ENCODE data around the gene BNC2.

The BNC2 gene

GRCh38 chr9:16715404-16715803, 155.1 kb downstream of the BNC2 start:
- no peak for DNase-seq (ENCODE audit: low spot score)

- no peak for DNase-seq (ENCODE audit: low spot score)
Measured at GRCh38 chr9:16712787-16713186, 157.7 kb downstream of the BNC2 start.

GRCh38 chr9:16710888-16711287, 159.6 kb downstream of the BNC2 start:
- no peak for DNase-seq (ENCODE audit: low spot score)

GRCh38 chr9:16709924-16710323, 160.5 kb downstream of the BNC2 start:
- DNase-seq (ENCODE audit: low spot score) = no peak

- DNase-seq (ENCODE audit: low spot score) = no peak
Measured at GRCh38 chr9:16708656-16709435, 161.6 kb downstream of the BNC2 start.

- peak; percentile 41 for DNase-seq (ENCODE audit: low spot score)
Measured at GRCh38 chr9:16705111-16705604, 165.3 kb downstream of the BNC2 start.

GRCh38 chr9:16704116-16705110, 166.1 kb downstream of the BNC2 start:
- no peak for DNase-seq (ENCODE audit: low spot score)

GRCh38 chr9:16701347-16701746, 169.1 kb downstream of the BNC2 start:
- DNase-seq (ENCODE audit: low spot score) = no peak

GRCh38 chr9:16693616-16694015, 176.9 kb downstream of the BNC2 start:
- DNase-seq (ENCODE audit: low spot score) = no peak

- DNase-seq (ENCODE audit: low spot score) = no peak
Measured at GRCh38 chr9:16690628-16691027, 179.8 kb downstream of the BNC2 start.

GRCh38 chr9:16690205-16690604, 180.3 kb downstream of the BNC2 start:
- no peak for DNase-seq (ENCODE audit: low spot score)

- no peak for DNase-seq (ENCODE audit: low spot score)
Measured at GRCh38 chr9:16689351-16689938, 181.0 kb downstream of the BNC2 start.

- no peak for DNase-seq (ENCODE audit: low spot score)
Measured at GRCh38 chr9:16688814-16689213, 181.7 kb downstream of the BNC2 start.

- no peak for DNase-seq (ENCODE audit: low spot score)
Measured at GRCh38 chr9:16687678-16688369, 182.6 kb downstream of the BNC2 start.

GRCh38 chr9:16683326-16683725, 187.1 kb downstream of the BNC2 start:
- peak; percentile 15 for DNase-seq (ENCODE audit: low spot score)

- no peak for DNase-seq (ENCODE audit: low spot score)
Measured at GRCh38 chr9:16682273-16682672, 188.2 kb downstream of the BNC2 start.

GRCh38 chr9:16681652-16681987, 188.8 kb downstream of the BNC2 start:
- no peak for DNase-seq (ENCODE audit: low spot score)

GRCh38 chr9:16680975-16681651, 189.4 kb downstream of the BNC2 start:
- DNase-seq (ENCODE audit: low spot score) = no peak

GRCh38 chr9:16680541-16680940, 189.9 kb downstream of the BNC2 start:
- no peak for DNase-seq (ENCODE audit: low spot score)

GRCh38 chr9:16679327-16679821, 191.1 kb downstream of the BNC2 start:
- no peak for DNase-seq (ENCODE audit: low spot score)

GRCh38 chr9:16676519-16676918, 194.0 kb downstream of the BNC2 start:
- no peak for DNase-seq (ENCODE audit: low spot score)

All from COLO829 (cell line).